Transverse colon (tissue), 3 donors: ENCODE data around the gene HIRIP3.

Experiments
- EP300 ChIP-seq: sonication (generic); formaldehyde crosslinking; IDR thresholded peaks from one replicate; pipeline ENCODE4 v1.6.1; 2017; ENCODE audit warnings: antibody characterized with exemption, low read depth
- POLR2A ChIP-seq: fragments of 450-650 bp; IDR thresholded peaks from one replicate; pipeline ENCODE4 v1.6.1; 2016; ENCODE audit warnings: antibody characterized with exemption, mild to moderate bottlenecking, moderate library complexity
- TF ChIP-seq, protein P1 (sequence below), 5 experiments: fragments of 200-600 bp in 3 of 5; fragments of 450-650 bp in 2 of 5; sonication (generic) in 3 of 5; IDR thresholded peaks; 1 replicate in 2 of 5; 2 replicates in 3 of 5; pipeline ENCODE4 v1.5.1; 2016 to 2017; ENCODE audit warnings: antibody characterized with exemption in 5 of 5, inconsistent platforms in 3 of 5, mild to moderate bottlenecking in 2 of 5, moderate library complexity in 1 of 5

DNA sequence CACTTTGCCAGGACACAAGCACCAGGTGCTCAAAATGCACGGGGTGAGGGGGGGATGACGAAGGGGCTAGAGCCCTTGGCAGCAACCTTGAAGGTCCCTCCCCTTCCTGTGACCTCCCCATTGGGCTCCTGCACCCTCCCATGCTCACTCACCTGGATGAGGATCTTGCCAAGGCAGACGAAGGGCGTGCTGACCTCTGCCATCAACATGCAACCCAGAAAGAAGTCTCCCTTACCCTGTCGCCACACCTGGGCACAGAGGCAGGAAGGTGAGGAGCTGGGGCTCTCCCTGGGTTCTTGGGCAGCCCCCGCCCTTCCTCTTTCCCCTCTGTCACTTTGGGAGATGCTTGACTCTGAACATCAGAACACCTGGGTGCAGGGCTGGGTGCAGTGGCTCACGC is 30.2 kb upstream of the HIRIP3 start:
- TF ChIP-seq, protein P1, sequence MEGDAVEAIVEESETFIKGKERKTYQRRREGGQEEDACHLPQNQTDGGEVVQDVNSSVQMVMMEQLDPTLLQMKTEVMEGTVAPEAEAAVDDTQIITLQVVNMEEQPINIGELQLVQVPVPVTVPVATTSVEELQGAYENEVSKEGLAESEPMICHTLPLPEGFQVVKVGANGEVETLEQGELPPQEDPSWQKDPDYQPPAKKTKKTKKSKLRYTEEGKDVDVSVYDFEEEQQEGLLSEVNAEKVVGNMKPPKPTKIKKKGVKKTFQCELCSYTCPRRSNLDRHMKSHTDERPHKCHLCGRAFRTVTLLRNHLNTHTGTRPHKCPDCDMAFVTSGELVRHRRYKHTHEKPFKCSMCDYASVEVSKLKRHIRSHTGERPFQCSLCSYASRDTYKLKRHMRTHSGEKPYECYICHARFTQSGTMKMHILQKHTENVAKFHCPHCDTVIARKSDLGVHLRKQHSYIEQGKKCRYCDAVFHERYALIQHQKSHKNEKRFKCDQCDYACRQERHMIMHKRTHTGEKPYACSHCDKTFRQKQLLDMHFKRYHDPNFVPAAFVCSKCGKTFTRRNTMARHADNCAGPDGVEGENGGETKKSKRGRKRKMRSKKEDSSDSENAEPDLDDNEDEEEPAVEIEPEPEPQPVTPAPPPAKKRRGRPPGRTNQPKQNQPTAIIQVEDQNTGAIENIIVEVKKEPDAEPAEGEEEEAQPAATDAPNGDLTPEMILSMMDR (IDR thresholded peaks at IDR 0.05), result no peak
- TF ChIP-seq EP300 (no peak), POLR2A (no peak)
